Panc1 (cell line): ENCODE data around the gene ALPK1. TPM values are rescaled to one million over a fixed set of nuclear protein-coding genes. Genes with fewer than 3 reads are reported as not detected.
A peak's percentile ranks its signal among the peaks of the same experiment; 100 is the strongest.

Source experiments
- ATAC-seq: fragments of 200-7000 bp; cut with Tn5 transposase; 2 replicates; pipeline ENCODE4 v1.9.1; 2020; ENCODE audit warnings: mild to moderate bottlenecking, moderate library complexity
- Bru-seq: library from RNA; stranded (reverse); fragments of 400-500 nt; gene quantifications from one replicate; lab custom pipeline; 2021; lab: Mats Ljungman, UMichigan
- BruChase-seq, 2 experiments: library from RNA; stranded (reverse); fragments of 400-500 nt; gene quantifications; one replicate each; lab custom pipeline; 2021; lab: Mats Ljungman, UMichigan
- BruUV-seq: library from RNA; stranded (reverse); fragments of 400-500 nt; replicated peaks from 2 replicates; lab custom pipeline; 2021; lab: Mats Ljungman, UMichigan
- CTCF ChIA-PET: fragments of 300-600 bp; sonication (Branson Sonifier 250); formaldehyde crosslinking; loops from one replicate; lab custom pipeline; 2022; ENCODE audit warnings: antibody characterized with exemption; lab: Charles Lee
- POLR2A ChIA-PET: fragments of 300-600 bp; sonication (Branson Sonifier 250); formaldehyde crosslinking; loops from one replicate; lab custom pipeline; 2022; ENCODE audit warnings: antibody characterized with exemption; lab: Charles Lee
- DNase-seq: peaks from one replicate; pipeline ENCODE4 v3.0.0-alpha.2; 2010; ENCODE audit warnings: low read depth, low spot score
- H3K27ac ChIP-seq: 2 replicates; pipeline ENCODE4 v1.5.1; 2011; ENCODE audit warnings: mild to moderate bottlenecking, low read length, inconsistent platforms
- H3K27me3 ChIP-seq: fragments of 200-500 bp; sonication (Bioruptor generic); 2 replicates; pipeline ENCODE4 v1.6.0; 2014; ENCODE audit warnings: low read length, inconsistent platforms; ENCODE audit not compliant: control insufficient read depth, insufficient read depth
- H3K36me3 ChIP-seq: fragments of 200-500 bp; sonication (Bioruptor generic); 2 replicates; pipeline ENCODE4 v1.5.1; 2014; ENCODE audit warnings: inconsistent platforms, mild to moderate bottlenecking, low read length, moderate library complexity; ENCODE audit not compliant: control insufficient read depth, insufficient read depth
- H3K4me1 ChIP-seq: 2 replicates; pipeline ENCODE4 v1.5.1; 2011; ENCODE audit warnings: inconsistent platforms, mild to moderate bottlenecking, low read length, moderate library complexity; ENCODE audit not compliant: control insufficient read depth, insufficient read depth
- H3K4me3 ChIP-seq, 2 experiments: 2 replicates each; pipeline ENCODE4 v1.5.1; 2011 to 2012; ENCODE audit warnings: low read depth in 2 of 2, low read length in 2 of 2, mild to moderate bottlenecking in 2 of 2, inconsistent platforms in 1 of 2, moderate library complexity in 1 of 2
- H3K9me3 ChIP-seq: fragments of 200-500 bp; sonication (Bioruptor generic); 2 replicates; pipeline ENCODE4 v1.5.1; 2014; ENCODE audit warnings: low read depth, mild to moderate bottlenecking, inconsistent platforms, low read length, moderate library complexity; ENCODE audit not compliant: control insufficient read depth, insufficient read depth
- POLR2AphosphoS5 ChIP-seq: IDR thresholded peaks from 2 replicates; pipeline ENCODE4 v1.6.1; 2012; ENCODE audit warnings: mild to moderate bottlenecking, low read depth, low read length, moderate library complexity
- SIN3A ChIP-seq: IDR thresholded peaks from 2 replicates; pipeline ENCODE4 v1.6.1; 2012; ENCODE audit warnings: low read depth, mild to moderate bottlenecking, low read length, moderate library complexity, borderline replicate concordance; ENCODE audit not compliant: insufficient read depth
- TCF7L2 ChIP-seq: IDR thresholded peaks from 2 replicates; pipeline ENCODE4 v1.6.1; 2011; ENCODE audit warnings: mild to moderate bottlenecking, low read depth, low read length, inconsistent platforms
- in situ Hi-C: cut with HindIII; loops from 2 replicates; pipeline ENCODE4 v1.10.0; 2016; ENCODE audit warnings: low sequenced_read_pairs, low pct_unique_long_range_greater_than_20kb
- intact Hi-C: fragments of 100-400 bp; cut with micrococcal nuclease; formaldehyde crosslinking; loops from one replicate; pipeline ENCODE4 v1.10.0; 2022; ENCODE audit not compliant: unreplicated experiment
- long read RNA-seq: library from polyadenylated mRNA; unstranded; transcript quantifications from one replicate; pipeline ENCODE4 v2.0.0, GENCODE V29; 2021; ENCODE audit not compliant: unreplicated experiment
- polyA plus RNA-seq: library from polyadenylated mRNA; unstranded; fragments of >200 nt; gene quantifications from one replicate; pipeline ENCODE4 v1.2.1, GENCODE V29; 2012; ENCODE audit warnings: missing spikeins; ENCODE audit not compliant: insufficient read length
- total RNA-seq: library from RNA; stranded (reverse); gene quantifications from one replicate; pipeline ENCODE4 v1.2.1, GENCODE V29; 2021; ENCODE audit not compliant: unreplicated experiment
- TF ChIP-seq, protein P1 (sequence below): fragments of 450-650 bp; IDR thresholded peaks from 2 replicates; pipeline ENCODE4 v1.5.1; 2017; ENCODE audit warnings: mild to moderate bottlenecking
- TF ChIP-seq, protein P2 (sequence below), 2 experiments: IDR thresholded peaks; 2 replicates each; pipeline ENCODE4 v1.6.1; 2011 to 2012; ENCODE audit warnings: low read depth in 2 of 2, control low read depth in 1 of 2, low read length in 1 of 2, mild to moderate bottlenecking in 1 of 2, moderate library complexity in 1 of 2; ENCODE audit not compliant: insufficient read depth in 1 of 2

Gene ALPK1
- 1.4 TPM for total RNA-seq
- 0.44 TPM for polyA plus RNA-seq
- percentile 33 among the genes with signal in this experiment for Bru-seq, nascent RNA
- percentile 32 among the genes with signal in this experiment for BruChase-seq, experiment 1, labeled RNA remaining after a 2-hour chase
- percentile 30 among the genes with signal in this experiment for BruChase-seq, experiment 2, labeled RNA remaining after a 6-hour chase
- long read RNA-seq, full-length matches to known transcripts, result 2 of 5 reads
- long read RNA-seq, partial matches to known transcripts, result 2 of 5 reads
- long read RNA-seq, other reads (novel, unspliced or antisense), result 1 of 5 reads

DNA sequence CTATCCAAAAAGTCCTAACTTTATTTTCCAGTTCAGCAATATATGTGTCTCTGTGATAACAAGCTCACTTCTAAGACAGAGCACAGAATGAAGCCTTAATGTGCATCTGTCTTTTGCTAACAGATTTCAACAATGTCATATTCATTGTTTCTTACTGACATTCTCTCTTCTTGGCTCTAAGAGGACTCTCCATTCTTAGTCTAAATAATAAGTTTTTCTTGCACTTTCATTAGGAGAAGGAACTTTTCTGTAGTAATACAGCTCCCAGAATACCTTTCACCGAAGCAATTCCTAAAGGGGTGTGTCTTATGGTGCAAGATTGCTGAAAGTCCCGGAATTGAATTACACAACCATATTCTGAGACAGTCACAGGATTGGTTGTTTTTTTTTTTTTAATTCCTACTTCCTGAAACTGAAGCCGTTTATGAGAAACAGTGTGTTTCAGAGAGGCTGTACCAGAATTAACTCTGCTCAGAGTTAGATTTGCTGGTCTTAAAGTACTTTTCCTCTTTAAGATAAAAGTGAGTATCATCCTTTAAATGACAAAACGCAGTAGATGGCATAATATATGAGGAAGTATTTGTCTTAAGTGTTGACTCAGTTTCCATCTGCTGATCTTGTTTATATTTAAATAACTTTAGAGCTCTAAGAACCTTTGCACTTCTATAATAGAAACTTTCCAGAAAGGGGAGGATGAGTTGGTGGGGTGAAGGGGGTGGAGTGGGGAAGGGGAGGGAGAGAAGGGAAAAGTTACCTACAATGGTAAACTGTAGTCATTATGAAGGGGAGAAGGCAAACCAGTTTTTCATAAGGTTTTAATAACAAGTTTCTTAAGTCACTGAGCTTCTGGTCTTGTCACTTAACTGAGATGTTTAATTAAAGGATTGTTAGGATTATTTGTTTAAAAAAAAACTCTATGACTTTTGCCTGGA lies at the start of gene ALPK1:
ALPK1 (plus strand) TSS at position 421 of the 932 bp plus-strand sequence.
- peak within 1 kb of the TSS; percentile 10 to 14; a peak in 2 of 4 replicates for H3K4me3 ChIP-seq

DNA sequence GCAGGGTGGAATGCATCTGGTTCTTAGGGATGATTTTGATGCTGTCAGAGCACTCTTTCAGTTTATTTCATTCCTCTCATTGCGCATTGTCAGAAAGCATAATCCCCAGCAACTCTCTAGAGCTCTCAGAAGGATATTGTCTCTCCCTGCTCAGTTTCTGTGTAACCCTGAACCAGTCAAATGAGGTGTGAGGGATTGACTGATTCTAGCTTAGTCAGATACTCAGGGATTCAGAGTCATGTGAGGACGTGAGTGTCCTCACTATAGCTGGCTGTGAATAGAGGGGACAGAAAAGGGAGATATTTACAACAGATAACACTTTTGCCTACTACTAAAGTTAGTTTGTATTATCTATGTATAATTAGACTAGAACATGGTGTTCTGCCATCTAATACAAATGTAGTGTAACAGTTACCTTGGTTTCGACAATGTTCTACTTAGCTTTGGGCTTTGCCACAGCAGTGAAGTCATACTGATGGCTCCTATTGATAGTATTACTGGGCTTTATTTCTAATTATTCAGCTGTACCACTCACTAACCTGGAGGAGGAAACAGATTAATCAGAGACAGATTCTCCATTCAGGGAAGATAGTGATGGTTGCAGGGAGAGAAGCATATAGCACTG lies 46.0 kb upstream of the ALPK1 start:
- Histone ChIP-seq H3K27me3 (no peaks in the 10 kb centered on the region), H3K4me1 (no peaks in the 10 kb centered on the region), H3K9me3 (no peaks in the 10 kb centered on the region), H3K27ac (no peak overlapping the region), H3K4me3 (no peak overlapping the region), H3K36me3 (no peaks in the 10 kb centered on the region; the same call in 1 of the 2 replicates)
- DNase-seq (no peak), ATAC-seq (no peak)
- ChIA-PET CTCF (no interaction called here), POLR2A (no interaction called here)
- in situ Hi-C loops (no loop called here), intact Hi-C loops (no loop called here)
- no TSS peak for BruUV-seq
- TF ChIP-seq TCF7L2 (no peak), POLR2AphosphoS5 (no peak), SIN3A (no peak)
- TF ChIP-seq, protein P1, sequence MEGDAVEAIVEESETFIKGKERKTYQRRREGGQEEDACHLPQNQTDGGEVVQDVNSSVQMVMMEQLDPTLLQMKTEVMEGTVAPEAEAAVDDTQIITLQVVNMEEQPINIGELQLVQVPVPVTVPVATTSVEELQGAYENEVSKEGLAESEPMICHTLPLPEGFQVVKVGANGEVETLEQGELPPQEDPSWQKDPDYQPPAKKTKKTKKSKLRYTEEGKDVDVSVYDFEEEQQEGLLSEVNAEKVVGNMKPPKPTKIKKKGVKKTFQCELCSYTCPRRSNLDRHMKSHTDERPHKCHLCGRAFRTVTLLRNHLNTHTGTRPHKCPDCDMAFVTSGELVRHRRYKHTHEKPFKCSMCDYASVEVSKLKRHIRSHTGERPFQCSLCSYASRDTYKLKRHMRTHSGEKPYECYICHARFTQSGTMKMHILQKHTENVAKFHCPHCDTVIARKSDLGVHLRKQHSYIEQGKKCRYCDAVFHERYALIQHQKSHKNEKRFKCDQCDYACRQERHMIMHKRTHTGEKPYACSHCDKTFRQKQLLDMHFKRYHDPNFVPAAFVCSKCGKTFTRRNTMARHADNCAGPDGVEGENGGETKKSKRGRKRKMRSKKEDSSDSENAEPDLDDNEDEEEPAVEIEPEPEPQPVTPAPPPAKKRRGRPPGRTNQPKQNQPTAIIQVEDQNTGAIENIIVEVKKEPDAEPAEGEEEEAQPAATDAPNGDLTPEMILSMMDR, result no peak
- TF ChIP-seq, protein P2, sequence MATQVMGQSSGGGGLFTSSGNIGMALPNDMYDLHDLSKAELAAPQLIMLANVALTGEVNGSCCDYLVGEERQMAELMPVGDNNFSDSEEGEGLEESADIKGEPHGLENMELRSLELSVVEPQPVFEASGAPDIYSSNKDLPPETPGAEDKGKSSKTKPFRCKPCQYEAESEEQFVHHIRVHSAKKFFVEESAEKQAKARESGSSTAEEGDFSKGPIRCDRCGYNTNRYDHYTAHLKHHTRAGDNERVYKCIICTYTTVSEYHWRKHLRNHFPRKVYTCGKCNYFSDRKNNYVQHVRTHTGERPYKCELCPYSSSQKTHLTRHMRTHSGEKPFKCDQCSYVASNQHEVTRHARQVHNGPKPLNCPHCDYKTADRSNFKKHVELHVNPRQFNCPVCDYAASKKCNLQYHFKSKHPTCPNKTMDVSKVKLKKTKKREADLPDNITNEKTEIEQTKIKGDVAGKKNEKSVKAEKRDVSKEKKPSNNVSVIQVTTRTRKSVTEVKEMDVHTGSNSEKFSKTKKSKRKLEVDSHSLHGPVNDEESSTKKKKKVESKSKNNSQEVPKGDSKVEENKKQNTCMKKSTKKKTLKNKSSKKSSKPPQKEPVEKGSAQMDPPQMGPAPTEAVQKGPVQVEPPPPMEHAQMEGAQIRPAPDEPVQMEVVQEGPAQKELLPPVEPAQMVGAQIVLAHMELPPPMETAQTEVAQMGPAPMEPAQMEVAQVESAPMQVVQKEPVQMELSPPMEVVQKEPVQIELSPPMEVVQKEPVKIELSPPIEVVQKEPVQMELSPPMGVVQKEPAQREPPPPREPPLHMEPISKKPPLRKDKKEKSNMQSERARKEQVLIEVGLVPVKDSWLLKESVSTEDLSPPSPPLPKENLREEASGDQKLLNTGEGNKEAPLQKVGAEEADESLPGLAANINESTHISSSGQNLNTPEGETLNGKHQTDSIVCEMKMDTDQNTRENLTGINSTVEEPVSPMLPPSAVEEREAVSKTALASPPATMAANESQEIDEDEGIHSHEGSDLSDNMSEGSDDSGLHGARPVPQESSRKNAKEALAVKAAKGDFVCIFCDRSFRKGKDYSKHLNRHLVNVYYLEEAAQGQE (IDR thresholded peaks at IDR 0.05; ENCODE audit: insufficient read depth in 1 of 2, low read depth in 2 of 2, low read length in 1 of 2), result no peak

More for the DNA sequence above, at the start of gene ALPK1:
- H3K9me3 ChIP-seq, result no peaks in the 10 kb centered on the region
- in situ Hi-C loops, result no loop called here
- peak; percentile 58; the same call in 1 of the 2 replicates for ATAC-seq
- H3K27me3 ChIP-seq, result peaks cover 2% of the 10 kb centered on the region
- TF ChIP-seq SIN3A, result no peak
- TF ChIP-seq, protein P1, result no peak
- TF ChIP-seq TCF7L2, result no peak
- TF ChIP-seq, protein P2 (IDR thresholded peaks at IDR 0.05; ENCODE audit: insufficient read depth in 1 of 2, low read depth in 2 of 2, low read length in 1 of 2), result no peak
- no peak for TF ChIP-seq POLR2AphosphoS5
- BruUV-seq, result no TSS peak
- intact Hi-C loops, result no loop called here
- POLR2A ChIA-PET, result no interaction called here
- no peaks in the 10 kb centered on the region; the same call in 1 of the 2 replicates for H3K36me3 ChIP-seq
- no peak for DNase-seq
- CTCF ChIA-PET, result no interaction called here
- no peak within 1 kb of the TSS for H3K27ac ChIP-seq
- peaks cover 4% of the 10 kb centered on the region; the same call in 1 of the 2 replicates for H3K4me1 ChIP-seq
